GM03348 (cell line): ENCODE data around the gene UCP2.

Experiments used
- DNase-seq: peaks from one replicate; pipeline ENCODE4 v3.0.0; 2012; ENCODE audit warnings: low spot score

UCP2 gene

GRCh38 chr11:73982595-73982989, at the start of gene UCP2:
UCP2 (minus strand) TSS chr11:73982843; CDS start chr11:73978378, 4,465 bp downstream.
- DNase-seq, result peak; percentile 89

- no peak for DNase-seq
Measured at GRCh38 chr11:74030723-74031676, 48.4 kb upstream of the UCP2 start.

GRCh38 chr11:74025467-74026166, 43.0 kb upstream of the UCP2 start:
- DNase-seq, result peak; percentile 20

GRCh38 chr11:74024261-74025029, 41.8 kb upstream of the UCP2 start:
- peak; percentile 77 for DNase-seq

GRCh38 chr11:74023276-74023675, 40.6 kb upstream of the UCP2 start:
- no peak for DNase-seq

- DNase-seq, result no peak
Measured at GRCh38 chr11:74022546-74022945, 39.9 kb upstream of the UCP2 start.

GRCh38 chr11:74021998-74022397, 39.4 kb upstream of the UCP2 start:
- no peak for DNase-seq

- DNase-seq, result no peak
Measured at GRCh38 chr11:74020539-74020938, 37.9 kb upstream of the UCP2 start.

- DNase-seq, result peak; percentile 18
Measured at GRCh38 chr11:74019860-74020259, 37.2 kb upstream of the UCP2 start.

- DNase-seq, result no peak
Measured at GRCh38 chr11:74019104-74019738, 36.6 kb upstream of the UCP2 start.

GRCh38 chr11:74018331-74019005, 35.8 kb upstream of the UCP2 start:
- DNase-seq, result peak; percentile 86

GRCh38 chr11:74017631-74018030, 35.0 kb upstream of the UCP2 start:
- DNase-seq, result no peak

GRCh38 chr11:74015919-74016684, 33.5 kb upstream of the UCP2 start:
- DNase-seq, result no peak

- DNase-seq, result no peak
Measured at GRCh38 chr11:74014880-74015279, 32.2 kb upstream of the UCP2 start.

- DNase-seq, result no peak
Measured at GRCh38 chr11:74013141-74013540, 30.5 kb upstream of the UCP2 start.

GRCh38 chr11:74012074-74012809, 29.6 kb upstream of the UCP2 start:
- DNase-seq, result no peak

GRCh38 chr11:74011360-74012073, 28.9 kb upstream of the UCP2 start:
- no peak for DNase-seq

- no peak for DNase-seq
Measured at GRCh38 chr11:74010306-74011300, 28.0 kb upstream of the UCP2 start.
